Astrocyte (in vitro differentiated cells and primary cell): Measurements from ENCODE around the gene EXOC3. TPM values are rescaled to one million over a fixed set of nuclear protein-coding genes. Genes with fewer than 3 reads are reported as not detected.

Source experiments
- DNase-seq: peaks from one replicate; pipeline ENCODE4 v3.0.0-alpha.2; 2010; ENCODE audit warnings: low read depth
- FAIRE-seq: peaks from 2 replicates; lab custom pipeline; 2011; peaks lifted over from hg19 to GRCh38; lab: Jason Lieb, UNC
- H2AFZ ChIP-seq: 2 replicates; pipeline ENCODE4 v1.6.0; 2012; ENCODE audit warnings: low read depth, low read length, inconsistent platforms
- H3K27ac ChIP-seq: 2 replicates; pipeline ENCODE4 v1.5.1; 2011; ENCODE audit warnings: low read depth, low read length, inconsistent platforms
- H3K27me3 ChIP-seq: 2 replicates; pipeline ENCODE4 v1.6.0; 2011; ENCODE audit warnings: low read length, inconsistent platforms; ENCODE audit not compliant: insufficient read depth
- H3K36me3 ChIP-seq: 2 replicates; pipeline ENCODE4 v1.5.1; 2011; ENCODE audit warnings: low read length, inconsistent platforms; ENCODE audit not compliant: insufficient read depth
- H3K4me1 ChIP-seq: 2 replicates; pipeline ENCODE4 v1.5.1; 2011; ENCODE audit warnings: low read length, inconsistent platforms; ENCODE audit not compliant: insufficient read depth
- H3K4me2 ChIP-seq: 2 replicates; pipeline ENCODE4 v1.6.0; 2012; ENCODE audit warnings: low read length, inconsistent platforms
- H3K4me3 ChIP-seq: 2 replicates; pipeline ENCODE4 v1.5.1; 2011; ENCODE audit warnings: low read depth, mild to moderate bottlenecking, low read length, inconsistent platforms; ENCODE audit not compliant: insufficient read depth
- H3K79me2 ChIP-seq: 2 replicates; pipeline ENCODE4 v1.6.0; 2012; ENCODE audit warnings: mild to moderate bottlenecking, low read length, inconsistent platforms; ENCODE audit not compliant: insufficient read depth
- H3K9ac ChIP-seq: 2 replicates; pipeline ENCODE4 v1.6.0; 2012; ENCODE audit warnings: mild to moderate bottlenecking, low read length, inconsistent platforms
- H3K9me3 ChIP-seq: 2 replicates; pipeline ENCODE4 v1.5.1; 2012; ENCODE audit warnings: low read depth, mild to moderate bottlenecking, low read length, inconsistent platforms; ENCODE audit not compliant: insufficient read depth
- H4K20me1 ChIP-seq: 2 replicates; pipeline ENCODE4 v1.6.0; 2012; ENCODE audit warnings: low read length, inconsistent platforms; ENCODE audit not compliant: insufficient read depth
- H3K27ac Mint-ChIP-seq: one replicate; pipeline ENCODE4 v1.8.0; 2021; ENCODE audit warnings: mild to moderate bottlenecking, mixed read lengths; ENCODE audit not compliant: unreplicated experiment
- H3K27me3 Mint-ChIP-seq: one replicate; pipeline ENCODE4 v1.8.0; 2021; ENCODE audit warnings: low read depth, mixed read lengths; ENCODE audit not compliant: unreplicated experiment
- H3K36me3 Mint-ChIP-seq: one replicate; pipeline ENCODE4 v1.8.0; 2021; ENCODE audit warnings: low read depth, mixed read lengths; ENCODE audit not compliant: unreplicated experiment
- H3K4me1 Mint-ChIP-seq: one replicate; pipeline ENCODE4 v1.8.0; 2021; ENCODE audit warnings: low read depth, mixed read lengths; ENCODE audit not compliant: unreplicated experiment
- H3K4me3 Mint-ChIP-seq: one replicate; pipeline ENCODE4 v1.8.0; 2021; ENCODE audit warnings: mild to moderate bottlenecking, moderate library complexity, mixed read lengths; ENCODE audit not compliant: unreplicated experiment
- H3K9me3 Mint-ChIP-seq: one replicate; pipeline ENCODE4 v1.8.0; 2021; ENCODE audit warnings: mild to moderate bottlenecking, mixed read lengths; ENCODE audit not compliant: unreplicated experiment
- EZH2 ChIP-seq: IDR thresholded peaks from 2 replicates; pipeline ENCODE4 v1.6.1; 2012; ENCODE audit warnings: mild to moderate bottlenecking, low read length, inconsistent platforms; ENCODE audit not compliant: insufficient read depth
- total RNA-seq: library from RNA; stranded (reverse); gene quantifications from 2 replicates; pipeline ENCODE4 v1.2.1, GENCODE V29; 2021
- TF ChIP-seq, protein P1 (sequence below): IDR thresholded peaks from 2 replicates; pipeline ENCODE4 v1.5.1; 2011; ENCODE audit warnings: low read depth, mild to moderate bottlenecking, inconsistent platforms, low read length, moderate library complexity; ENCODE audit not compliant: insufficient read depth

Gene EXOC3
- total RNA-seq, 1 donor from 2014 or later, result 37.9 TPM

DNA sequence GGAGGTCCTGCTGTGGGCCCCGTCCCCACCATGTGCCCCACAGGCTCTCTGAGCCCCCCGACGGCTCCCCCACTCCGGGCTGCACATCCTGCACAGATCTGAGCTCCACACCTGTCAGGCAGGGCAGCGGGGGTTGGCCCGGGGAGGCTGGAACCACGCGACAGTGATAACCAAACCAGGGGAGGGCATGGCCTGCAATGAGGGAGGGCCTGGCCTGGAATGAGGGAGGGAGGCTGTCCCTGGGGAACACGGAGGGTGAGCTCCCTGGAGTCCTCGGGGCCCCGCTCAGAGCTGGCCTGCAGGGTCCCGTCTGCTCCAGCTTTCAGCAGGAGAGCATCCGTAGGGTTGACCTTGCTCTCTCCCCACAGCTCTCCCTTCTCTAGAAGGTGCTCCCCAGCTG lies 50.8 kb downstream of the EXOC3 start:
- Mint-ChIP-seq H3K4me3 (no peak overlapping the region), H3K27ac (no peak overlapping the region), H3K36me3 (no peaks in the 10 kb centered on the region), H3K4me1 (no peaks in the 10 kb centered on the region), H3K9me3 (no peaks in the 10 kb centered on the region), H3K27me3 (peaks cover 46% of the 10 kb centered on the region)
- no peak for DNase-seq
- H3K9ac ChIP-seq, result no peak overlapping the region
- TF ChIP-seq, protein P1, sequence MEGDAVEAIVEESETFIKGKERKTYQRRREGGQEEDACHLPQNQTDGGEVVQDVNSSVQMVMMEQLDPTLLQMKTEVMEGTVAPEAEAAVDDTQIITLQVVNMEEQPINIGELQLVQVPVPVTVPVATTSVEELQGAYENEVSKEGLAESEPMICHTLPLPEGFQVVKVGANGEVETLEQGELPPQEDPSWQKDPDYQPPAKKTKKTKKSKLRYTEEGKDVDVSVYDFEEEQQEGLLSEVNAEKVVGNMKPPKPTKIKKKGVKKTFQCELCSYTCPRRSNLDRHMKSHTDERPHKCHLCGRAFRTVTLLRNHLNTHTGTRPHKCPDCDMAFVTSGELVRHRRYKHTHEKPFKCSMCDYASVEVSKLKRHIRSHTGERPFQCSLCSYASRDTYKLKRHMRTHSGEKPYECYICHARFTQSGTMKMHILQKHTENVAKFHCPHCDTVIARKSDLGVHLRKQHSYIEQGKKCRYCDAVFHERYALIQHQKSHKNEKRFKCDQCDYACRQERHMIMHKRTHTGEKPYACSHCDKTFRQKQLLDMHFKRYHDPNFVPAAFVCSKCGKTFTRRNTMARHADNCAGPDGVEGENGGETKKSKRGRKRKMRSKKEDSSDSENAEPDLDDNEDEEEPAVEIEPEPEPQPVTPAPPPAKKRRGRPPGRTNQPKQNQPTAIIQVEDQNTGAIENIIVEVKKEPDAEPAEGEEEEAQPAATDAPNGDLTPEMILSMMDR, result no peak
- no peak for TF ChIP-seq EZH2
- no peaks in the 10 kb centered on the region for H3K79me2 ChIP-seq
- no peaks in the 10 kb centered on the region for H4K20me1 ChIP-seq
- no peak overlapping the region for H3K4me3 ChIP-seq
- H3K27ac ChIP-seq, result no peak overlapping the region
- no peaks in the 10 kb centered on the region for H3K4me1 ChIP-seq
- no peak overlapping the region for H2AFZ ChIP-seq
- FAIRE-seq, result no peak
- no peak overlapping the region for H3K4me2 ChIP-seq
- no peaks in the 10 kb centered on the region for H3K9me3 ChIP-seq
- H3K36me3 ChIP-seq, result no peaks in the 10 kb centered on the region
- H3K27me3 ChIP-seq, result peaks cover 2% of the 10 kb centered on the region

DNA sequence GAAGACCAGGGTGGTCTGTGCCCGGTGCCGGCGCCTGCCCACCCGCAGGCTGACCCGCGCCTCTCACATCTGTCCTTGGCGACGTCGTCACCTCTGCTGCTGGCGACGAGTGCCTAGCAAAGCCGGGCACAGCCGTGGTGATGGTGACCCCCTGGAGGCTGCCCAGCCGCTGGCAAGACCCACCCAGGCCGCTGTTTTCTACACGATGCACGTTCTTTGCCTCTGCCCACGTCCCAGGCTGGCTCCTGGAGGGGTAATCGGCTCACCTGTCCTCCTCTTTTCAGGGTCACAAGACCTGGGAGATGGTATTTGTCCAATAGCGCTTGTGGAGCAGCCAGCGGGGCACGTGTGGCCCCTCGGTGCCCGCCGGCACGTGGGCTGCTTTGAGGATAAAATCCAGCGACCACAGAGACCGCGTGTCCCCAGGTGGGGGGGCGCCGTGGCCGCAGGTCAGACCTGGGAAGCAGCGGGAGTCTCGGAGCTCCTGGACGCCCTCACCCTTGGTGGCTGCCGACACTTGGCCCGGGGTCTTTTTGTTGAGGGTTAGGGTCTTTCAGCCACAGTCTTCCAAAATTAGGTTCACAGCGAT lies 51.8 kb downstream of the EXOC3 start:
- FAIRE-seq (no peak), DNase-seq (no peak)
- H3K36me3 Mint-ChIP-seq, result no peaks in the 10 kb centered on the region
- Histone ChIP-seq H3K27me3 (peaks cover 2% of the 10 kb centered on the region), H4K20me1 (no peaks in the 10 kb centered on the region), H3K4me2 (no peak overlapping the region), H3K9me3 (no peaks in the 10 kb centered on the region), H3K27ac (no peak overlapping the region), H3K4me3 (no peak overlapping the region), H3K36me3 (no peaks in the 10 kb centered on the region), H2AFZ (no peak overlapping the region), H3K9ac (no peak overlapping the region), H3K79me2 (no peaks in the 10 kb centered on the region), H3K4me1 (no peaks in the 10 kb centered on the region)
- no peaks in the 10 kb centered on the region for H3K4me1 Mint-ChIP-seq
- peaks cover 55% of the 10 kb centered on the region for H3K27me3 Mint-ChIP-seq
- no peak for TF ChIP-seq EZH2
- TF ChIP-seq, protein P1, result no peak
- H3K4me3 Mint-ChIP-seq, result no peak overlapping the region
- H3K9me3 Mint-ChIP-seq, result no peaks in the 10 kb centered on the region
- peak overlapping the region; percentile 34 for H3K27ac Mint-ChIP-seq

DNA sequence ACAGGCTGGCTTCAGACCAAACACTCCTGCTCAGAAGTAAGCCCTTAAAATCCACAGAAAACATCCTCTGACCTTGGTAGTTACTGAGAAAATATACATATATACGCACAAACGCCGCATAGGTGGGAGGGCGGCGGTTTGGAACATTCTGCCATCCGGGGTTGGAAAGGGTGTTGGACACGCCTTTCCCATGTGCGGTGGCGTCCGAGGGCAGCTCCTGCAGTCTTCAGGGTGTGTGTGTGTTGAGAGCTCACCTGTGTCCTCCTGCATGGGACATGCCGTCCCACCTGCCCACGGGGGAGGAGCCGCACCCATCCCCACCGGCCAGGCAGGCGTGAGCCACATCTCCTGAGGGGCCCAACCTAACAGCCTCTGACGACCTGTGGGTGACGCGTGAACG lies 53.1 kb downstream of the EXOC3 start:
- H3K4me3 ChIP-seq, result no peak overlapping the region
- DNase-seq, result no peak
- H3K27me3 ChIP-seq, result peaks cover 2% of the 10 kb centered on the region
- Mint-ChIP-seq H3K9me3 (no peaks in the 10 kb centered on the region), H3K4me3 (no peak overlapping the region), H3K27me3 (peaks cover 58% of the 10 kb centered on the region), H3K27ac (no peak overlapping the region), H3K4me1 (no peaks in the 10 kb centered on the region), H3K36me3 (no peaks in the 10 kb centered on the region)
- FAIRE-seq, result no peak
- H3K79me2 ChIP-seq, result no peaks in the 10 kb centered on the region
- TF ChIP-seq EZH2, result no peak
- TF ChIP-seq, protein P1, result no peak
- no peaks in the 10 kb centered on the region for H3K4me1 ChIP-seq
- no peak overlapping the region for H3K27ac ChIP-seq
- H3K36me3 ChIP-seq, result no peaks in the 10 kb centered on the region
- no peaks in the 10 kb centered on the region for H3K9me3 ChIP-seq
- H4K20me1 ChIP-seq, result no peaks in the 10 kb centered on the region
- no peak overlapping the region for H3K4me2 ChIP-seq
- no peak overlapping the region for H2AFZ ChIP-seq
- H3K9ac ChIP-seq, result no peak overlapping the region
